Stomach (tissue), 9 donors: ENCODE measurements around the gene KRTAP10-2. TPM values are rescaled to one million over a fixed set of nuclear protein-coding genes. Genes with fewer than 3 reads are reported as not detected.

Experiments
- DNase-seq, 2 donors: peaks; one replicate each; pipeline versions ENCODE4 v3.0.0 to v3.0.0-alpha.2; 2013 to 2019
- H3K27ac ChIP-seq, 5 donors: fragments of 200-600 bp in 4 of 5; sonication (generic) in 4 of 5; one replicate each; pipeline ENCODE4 v1.5.1; 2013 to 2019; ENCODE audit warnings: mild to moderate bottlenecking in 1 of 5, moderate library complexity in 1 of 5
- H3K27me3 ChIP-seq, 3 donors: fragments of 200-600 bp; sonication (generic); one replicate each; pipeline ENCODE4 v1.5.1; 2017 to 2019; ENCODE audit warnings: mixed run types in 1 of 3
- H3K36me3 ChIP-seq, 4 donors: fragments of 200-600 bp; sonication (generic); 1 replicate in 3 of 4; 2 replicates in 1 of 4; pipeline ENCODE4 v1.5.1; 2016 to 2019
- H3K4me1 ChIP-seq, 4 donors: fragments of 200-600 bp; sonication (generic); one replicate each; pipeline ENCODE4 v1.5.1; 2016 to 2019
- H3K4me3 ChIP-seq, 4 donors: fragments of 200-600 bp; sonication (generic) in 3 of 4; one replicate each; pipeline ENCODE4 v1.5.1; 2016 to 2019; ENCODE audit warnings: mild to moderate bottlenecking in 1 of 4
- H3K9me3 ChIP-seq, 4 donors: fragments of 200-600 bp; sonication (generic); one replicate each; pipeline ENCODE4 v1.5.1; 2016 to 2019
- EP300 ChIP-seq: sonication (generic); formaldehyde crosslinking; IDR thresholded peaks from one replicate; pipeline ENCODE4 v1.6.1; 2017; ENCODE audit warnings: antibody characterized with exemption
- POLR2A ChIP-seq, 4 donors: fragments of 450-650 bp; IDR thresholded peaks; one replicate each; pipeline ENCODE4 v1.6.1; 2016; ENCODE audit warnings: antibody characterized with exemption in 4 of 4, control low read depth in 2 of 4, mild to moderate bottlenecking in 1 of 4, moderate library complexity in 1 of 4
- POLR2AphosphoS5 ChIP-seq, 3 donors: sonication (generic); formaldehyde crosslinking; IDR thresholded peaks; one replicate each; pipeline ENCODE4 v1.6.1; 2016; ENCODE audit warnings: antibody characterized with exemption in 3 of 3
- WGBS, 5 donors: extraction: QIAGEN DNeasy Blood & Tissue Kit in 3 of 5; methylation state at CpG; one replicate each; pipeline versions ENCODE4 v1.1.5 to v1.1.7; 2013 to 2018; 5-methylcytosine and 5-hydroxymethylcytosine counted together
- intact Hi-C: fragments of 100-400 bp; cut with DNase I; formaldehyde crosslinking; loops from one replicate; pipeline ENCODE4 v1.15.1; 2023; ENCODE audit warnings: low total_unique reads
- polyA plus RNA-seq, 3 donors: library from polyadenylated mRNA; stranded (reverse); fragments of 200-250 nt; gene quantifications; one replicate each; pipeline ENCODE4 v1.2.3, GENCODE V29; 2013
- total RNA-seq, 5 donors: library from RNA; depleted of rRNA; stranded (reverse); fragments of >200 nt; gene quantifications; one replicate each; pipeline versions ENCODE4 v1.1.0 to v1.2.3, GENCODE V29; 2014 to 2016
- TF ChIP-seq, protein P1 (sequence below), 7 experiments: fragments of 450-650 bp in 4 of 7; fragments of 200-600 bp in 3 of 7; sonication (generic) in 3 of 7; IDR thresholded peaks; one replicate each; pipeline ENCODE4 v1.5.1; 2016 to 2019; ENCODE audit warnings: antibody characterized with exemption in 7 of 7, control low read depth in 2 of 7, mild to moderate bottlenecking in 1 of 7
- donor health status: healthy with polysubstance abuse.
- donor health status: Bipolar disorder and iron deficiency.
- donor health status: healthy.

Gene KRTAP10-2
- total and polyA plus RNA-seq, 8 donors: not detected

DNA sequence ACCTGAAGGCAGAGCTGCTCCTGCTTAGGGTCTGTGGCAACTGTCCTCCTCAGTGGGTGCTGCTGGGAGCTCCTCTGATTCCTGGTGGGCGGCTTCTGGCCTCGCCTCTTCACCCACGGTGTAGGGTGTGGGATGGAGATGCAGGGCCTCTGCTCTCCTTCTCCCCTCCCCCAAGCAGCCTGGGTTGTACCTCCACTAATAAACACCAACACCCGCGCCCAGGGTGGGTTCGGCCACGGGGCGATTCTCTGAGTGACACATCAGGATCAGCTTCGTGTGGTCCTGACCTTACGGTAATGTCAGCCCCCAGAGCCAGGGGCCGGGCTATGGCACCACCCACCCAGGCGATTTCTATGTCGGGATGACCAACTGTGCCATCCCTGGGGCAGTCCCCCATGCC, 35.0 kb downstream of the KRTAP10-2 start:
- no peak for DNase-seq
- H3K4me1 ChIP-seq: no peaks in the 10 kb centered on the region
- 76 to 89% (median 86%) methylated on average over 13 of the region's 13 CpGs for WGBS, 5 donors

DNA sequence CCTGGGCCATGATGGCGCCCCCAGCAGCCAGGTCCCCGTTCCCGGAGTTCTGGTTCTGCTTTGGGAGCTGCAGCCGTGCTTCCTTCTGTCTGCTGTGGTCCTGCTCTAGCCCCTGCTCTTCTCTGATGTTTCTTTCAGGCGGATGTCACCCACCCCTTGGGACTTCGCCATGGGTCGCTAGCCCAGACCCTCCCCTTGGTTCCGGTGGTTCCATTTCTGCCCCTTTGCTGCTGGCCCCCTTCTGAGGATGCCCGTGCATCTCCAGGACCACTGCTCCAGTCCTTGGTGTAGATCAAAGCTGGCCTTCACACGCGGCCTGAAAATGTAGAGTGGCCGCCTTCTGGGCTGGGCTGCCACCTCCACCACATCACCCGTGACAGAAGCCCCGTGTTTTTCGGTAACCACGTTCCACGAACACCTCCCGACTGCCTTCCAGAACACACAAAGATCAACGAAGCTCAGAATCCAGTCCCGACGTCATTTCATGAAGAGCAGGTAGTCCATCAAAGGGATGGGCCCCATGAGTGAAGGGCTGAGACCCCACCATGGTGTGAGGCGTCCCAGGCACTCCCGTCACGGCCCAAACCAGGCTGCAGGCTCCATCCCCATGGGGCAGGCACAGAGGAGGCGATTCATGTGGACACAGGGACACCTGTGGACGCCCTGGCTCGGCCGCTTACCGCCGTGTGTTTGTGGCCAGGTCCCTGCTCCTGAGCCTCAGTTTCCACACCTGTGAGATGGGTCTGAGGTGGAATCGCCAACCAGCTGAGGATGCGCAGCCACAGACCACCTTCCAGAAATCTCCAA, 35.7 kb downstream of the KRTAP10-2 start:
- H3K4me3 ChIP-seq: no peak overlapping the region
- intact Hi-C loops: loop anchor here (10.0 kb wide), 1 partner anchor 279 kb away; no protein-coding TSS in a partner anchor

More for the DNA sequence above, 35.0 kb downstream of the KRTAP10-2 start:
- intact Hi-C loops: loop anchor here (10.0 kb wide), 1 partner anchor 278 kb away; no protein-coding TSS in a partner anchor
- no peaks in the 10 kb centered on the region for H3K36me3 ChIP-seq
- no peak overlapping the region for H3K27ac ChIP-seq
- no peak overlapping the region for H3K4me3 ChIP-seq
- no peaks in the 10 kb centered on the region for H3K9me3 ChIP-seq
- TF ChIP-seq, protein P1, sequence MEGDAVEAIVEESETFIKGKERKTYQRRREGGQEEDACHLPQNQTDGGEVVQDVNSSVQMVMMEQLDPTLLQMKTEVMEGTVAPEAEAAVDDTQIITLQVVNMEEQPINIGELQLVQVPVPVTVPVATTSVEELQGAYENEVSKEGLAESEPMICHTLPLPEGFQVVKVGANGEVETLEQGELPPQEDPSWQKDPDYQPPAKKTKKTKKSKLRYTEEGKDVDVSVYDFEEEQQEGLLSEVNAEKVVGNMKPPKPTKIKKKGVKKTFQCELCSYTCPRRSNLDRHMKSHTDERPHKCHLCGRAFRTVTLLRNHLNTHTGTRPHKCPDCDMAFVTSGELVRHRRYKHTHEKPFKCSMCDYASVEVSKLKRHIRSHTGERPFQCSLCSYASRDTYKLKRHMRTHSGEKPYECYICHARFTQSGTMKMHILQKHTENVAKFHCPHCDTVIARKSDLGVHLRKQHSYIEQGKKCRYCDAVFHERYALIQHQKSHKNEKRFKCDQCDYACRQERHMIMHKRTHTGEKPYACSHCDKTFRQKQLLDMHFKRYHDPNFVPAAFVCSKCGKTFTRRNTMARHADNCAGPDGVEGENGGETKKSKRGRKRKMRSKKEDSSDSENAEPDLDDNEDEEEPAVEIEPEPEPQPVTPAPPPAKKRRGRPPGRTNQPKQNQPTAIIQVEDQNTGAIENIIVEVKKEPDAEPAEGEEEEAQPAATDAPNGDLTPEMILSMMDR (IDR thresholded peaks at IDR 0.05): no peak
- no peak for TF ChIP-seq POLR2AphosphoS5 (IDR thresholded peaks at IDR 0.05)
- TF ChIP-seq EP300: no peak
- no peak for TF ChIP-seq POLR2A (IDR thresholded peaks at IDR 0.05)
- H3K27me3 ChIP-seq: peaks cover 0 to 30% (median 0%) of the 10 kb centered on the region in 3 donors

DNA sequence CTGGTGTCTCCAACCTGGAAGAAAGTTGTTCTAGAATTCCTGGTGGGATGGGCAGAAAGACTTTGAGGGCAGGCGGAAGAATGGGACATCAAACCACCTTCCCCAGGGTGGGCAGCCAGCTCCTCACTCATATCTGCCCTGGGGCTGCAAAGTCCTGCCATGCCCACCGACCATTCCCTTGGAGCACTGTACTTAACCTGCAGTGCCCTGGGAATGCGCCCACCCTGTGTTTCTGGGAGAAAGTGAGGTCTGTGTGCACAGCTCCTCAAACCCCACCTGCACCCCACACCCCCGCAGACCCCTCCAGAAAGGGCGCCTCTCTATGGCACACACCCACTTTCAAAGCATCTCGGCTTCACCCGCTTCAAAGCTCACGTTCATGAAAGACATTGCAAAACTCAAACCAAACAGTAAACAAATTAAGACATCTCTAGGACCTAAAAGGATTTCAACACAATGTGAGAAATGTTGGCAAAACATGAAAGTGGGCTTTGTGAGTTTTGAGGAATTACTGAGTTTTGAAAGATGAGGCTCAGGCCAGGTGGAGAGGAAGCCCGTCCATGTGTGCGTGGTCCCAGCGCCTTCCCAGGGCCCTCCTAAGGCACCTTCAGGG, 36.5 kb downstream of the KRTAP10-2 start:
- no peaks in the 10 kb centered on the region for H3K9me3 ChIP-seq
- WGBS, 5 donors: 73 to 83% (median 82%) methylated on average over 11 of the region's 11 CpGs
- DNase-seq: no peak
- intact Hi-C loops: loop anchor here (10.0 kb wide), 1 partner anchor 280 kb away; no protein-coding TSS in a partner anchor
- no peak for TF ChIP-seq EP300
- TF ChIP-seq, protein P1 (IDR thresholded peaks at IDR 0.05): no peak
- TF ChIP-seq POLR2A (IDR thresholded peaks at IDR 0.05): no peak
- no peak for TF ChIP-seq POLR2AphosphoS5 (IDR thresholded peaks at IDR 0.05)
- H3K36me3 ChIP-seq: no peaks in the 10 kb centered on the region
- H3K27me3 ChIP-seq: peaks cover 0 to 31% (median 5%) of the 10 kb centered on the region in 3 donors
- no peak overlapping the region for H3K27ac ChIP-seq
- H3K4me3 ChIP-seq: no peak overlapping the region
- H3K4me1 ChIP-seq: peaks cover 7 to 11% (median 10%) of the 10 kb centered on the region in 4 donors

More for the DNA sequence above, 35.7 kb downstream of the KRTAP10-2 start:
- DNase-seq: no peak
- Histone ChIP-seq H3K4me1 (peaks cover 3 to 4% (median 3%) of the 10 kb centered on the region in 4 donors), H3K9me3 (no peaks in the 10 kb centered on the region), H3K36me3 (no peaks in the 10 kb centered on the region), H3K27me3 (peaks cover 0 to 31% (median 2%) of the 10 kb centered on the region in 3 donors), H3K27ac (no peak overlapping the region)
- 84 to 89% (median 88%) methylated on average over 22 to 32 of the region's 32 CpGs for whole genome bisulfite sequencing, 5 donors
- TF ChIP-seq POLR2AphosphoS5 (IDR thresholded peaks at IDR 0.05): no peak
- no peak for TF ChIP-seq EP300
- TF ChIP-seq POLR2A (IDR thresholded peaks at IDR 0.05): no peak
- TF ChIP-seq, protein P1 (IDR thresholded peaks at IDR 0.05): no peak

DNA sequence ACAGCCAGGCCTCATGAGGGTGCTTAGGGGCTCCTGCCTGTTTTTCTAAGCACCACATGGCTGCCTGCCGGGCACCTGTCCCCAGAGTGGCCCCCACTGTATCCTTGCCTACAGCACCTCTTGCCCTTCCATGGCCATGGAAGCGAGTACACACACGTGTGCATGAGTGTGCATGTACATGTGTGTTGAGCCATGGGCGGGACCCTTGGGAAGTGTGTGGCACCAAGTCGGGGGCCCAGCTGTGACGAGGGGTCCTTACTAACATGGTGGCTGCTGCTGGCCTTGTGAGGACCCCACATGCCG, 37.1 kb downstream of the KRTAP10-2 start:
- H3K4me1 ChIP-seq: peaks cover 7 to 15% (median 13%) of the 10 kb centered on the region in 4 donors

More for the DNA sequence above, 37.1 kb downstream of the KRTAP10-2 start:
- TF ChIP-seq EP300: no peak
- TF ChIP-seq, protein P1 (IDR thresholded peaks at IDR 0.05): no peak
- no peak for TF ChIP-seq POLR2A (IDR thresholded peaks at IDR 0.05)
- TF ChIP-seq POLR2AphosphoS5 (IDR thresholded peaks at IDR 0.05): no peak
- DNase-seq: no peak
- H3K36me3 ChIP-seq: no peaks in the 10 kb centered on the region
- no peak overlapping the region for H3K27ac ChIP-seq
- WGBS, 5 donors: 92 to 95% (median 93%) methylated on average over 4 to 7 of the region's 7 CpGs
- no peak overlapping the region for H3K4me3 ChIP-seq
- intact Hi-C loops: loop anchor here (10.0 kb wide), 1 partner anchor 281 kb away; no protein-coding TSS in a partner anchor
- H3K9me3 ChIP-seq: no peaks in the 10 kb centered on the region
- H3K27me3 ChIP-seq: peaks cover 0 to 35% (median 5%) of the 10 kb centered on the region in 3 donors
